Vagina (tissue), 2 donors: ENCODE results near the gene CCM2.

Experiments
- POLR2A ChIP-seq, 2 donors: fragments of 450-650 bp; IDR thresholded peaks; one replicate each; pipeline ENCODE4 v1.6.1; 2017; ENCODE audit warnings: antibody characterized with exemption in 2 of 2, mild to moderate bottlenecking in 2 of 2, moderate library complexity in 2 of 2
- TF ChIP-seq, protein P1 (sequence below), 3 experiments: fragments of 450-650 bp in 2 of 3; fragments of 200-600 bp in 1 of 3; sonication (generic) in 1 of 3; IDR thresholded peaks; one replicate each; pipeline ENCODE4 v1.5.1; 2017 to 2019; ENCODE audit warnings: antibody characterized with exemption in 3 of 3, mild to moderate bottlenecking in 2 of 3, moderate library complexity in 2 of 3

DNA sequence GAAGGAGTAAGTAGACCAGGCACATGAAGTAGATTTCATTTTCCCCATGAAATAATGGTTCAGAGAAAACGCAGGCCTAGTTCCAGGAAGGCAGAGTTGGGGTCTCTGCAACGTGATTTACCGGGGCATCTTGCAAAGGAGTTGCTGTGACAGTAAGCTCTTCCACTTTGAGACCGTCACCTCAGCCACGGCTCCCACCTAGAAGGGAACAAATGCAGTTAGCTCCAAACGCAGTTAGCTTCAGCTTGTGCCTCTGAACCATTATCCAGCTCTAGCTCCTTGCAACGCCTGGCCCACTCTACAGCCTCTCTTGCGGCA lies 14.1 kb upstream of the CCM2 start:
- TF ChIP-seq, protein P1, sequence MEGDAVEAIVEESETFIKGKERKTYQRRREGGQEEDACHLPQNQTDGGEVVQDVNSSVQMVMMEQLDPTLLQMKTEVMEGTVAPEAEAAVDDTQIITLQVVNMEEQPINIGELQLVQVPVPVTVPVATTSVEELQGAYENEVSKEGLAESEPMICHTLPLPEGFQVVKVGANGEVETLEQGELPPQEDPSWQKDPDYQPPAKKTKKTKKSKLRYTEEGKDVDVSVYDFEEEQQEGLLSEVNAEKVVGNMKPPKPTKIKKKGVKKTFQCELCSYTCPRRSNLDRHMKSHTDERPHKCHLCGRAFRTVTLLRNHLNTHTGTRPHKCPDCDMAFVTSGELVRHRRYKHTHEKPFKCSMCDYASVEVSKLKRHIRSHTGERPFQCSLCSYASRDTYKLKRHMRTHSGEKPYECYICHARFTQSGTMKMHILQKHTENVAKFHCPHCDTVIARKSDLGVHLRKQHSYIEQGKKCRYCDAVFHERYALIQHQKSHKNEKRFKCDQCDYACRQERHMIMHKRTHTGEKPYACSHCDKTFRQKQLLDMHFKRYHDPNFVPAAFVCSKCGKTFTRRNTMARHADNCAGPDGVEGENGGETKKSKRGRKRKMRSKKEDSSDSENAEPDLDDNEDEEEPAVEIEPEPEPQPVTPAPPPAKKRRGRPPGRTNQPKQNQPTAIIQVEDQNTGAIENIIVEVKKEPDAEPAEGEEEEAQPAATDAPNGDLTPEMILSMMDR (IDR thresholded peaks at IDR 0.05): no peak
- no peak for TF ChIP-seq POLR2A (IDR thresholded peaks at IDR 0.05)
